Keratinocyte (primary cell): Measurements from ENCODE around the gene THAP3.

ENCODE experiments used
- CTCF ChIP-seq, 3 experiments: IDR thresholded peaks in 1 of 3; conservative IDR thresholded peaks in 1 of 3; optimal IDR thresholded peaks in 1 of 3; 2 replicates in 2 of 3; 3 replicates in 1 of 3; pipeline versions ENCODE3 to v1.5.1; 2011; ENCODE audit warnings: low read length in 3 of 3, mild to moderate bottlenecking in 3 of 3, moderate library complexity in 2 of 3, control low read depth in 1 of 3, inconsistent platforms in 1 of 3; ENCODE audit not compliant: insufficient read depth in 2 of 3; ENCODE audit errors: extremely low read depth in 1 of 3
- EZH2 ChIP-seq: IDR thresholded peaks from one replicate; pipeline ENCODE4 v1.6.1; 2012; ENCODE audit warnings: inconsistent platforms, mild to moderate bottlenecking, low read length, moderate library complexity

GRCh38 chr1:6648556-6648955 lies 23.9 kb downstream of the THAP3 start:
- TF ChIP-seq CTCF (optimal IDR thresholded peaks at IDR 0.05 in 1 of 3, IDR thresholded peaks at IDR 0.05 in 1 of 3, conservative IDR thresholded peaks at IDR 0.05 in 1 of 3; ENCODE audit: extremely low read depth in 1 of 3, insufficient read depth in 2 of 3, low read length in 3 of 3) (no peak), EZH2 (no peak)
